HK-2 (cell line): ENCODE results near the gene FAM174C.

Source experiments
- DNase-seq: peaks from one replicate; pipeline ENCODE4 v3.0.0-alpha.2; 2018; ENCODE audit not compliant: unreplicated experiment

The FAM174C gene

GRCh38 chr19:1261798-1262622 lies 13.3 kb upstream of the FAM174C start:
- DNase-seq = peak; percentile 73

- DNase-seq = peak; percentile 50
These were observed 12.7 kb upstream of the FAM174C start for GRCh38 chr19:1262623-1263123.

- DNase-seq = peak; percentile 68
These were observed 12.1 kb upstream of the FAM174C start for GRCh38 chr19:1263188-1263587.

- DNase-seq = peak; percentile 89
These were observed 10.3 kb upstream of the FAM174C start for GRCh38 chr19:1264801-1265614.

- peak; percentile 79 for DNase-seq
These were observed 9.7 kb upstream of the FAM174C start for GRCh38 chr19:1265615-1266128.

GRCh38 chr19:1266129-1266915 lies 9.0 kb upstream of the FAM174C start:
- DNase-seq = peak; percentile 88

- peak; percentile 83 for DNase-seq
These were observed 8.3 kb upstream of the FAM174C start for GRCh38 chr19:1266916-1267476.

- no peak for DNase-seq
These were observed 7.7 kb upstream of the FAM174C start for GRCh38 chr19:1267477-1268225.

GRCh38 chr19:1268226-1269064 lies 6.9 kb upstream of the FAM174C start:
- DNase-seq = no peak

- peak; percentile 99 for DNase-seq
These were observed 6.3 kb upstream of the FAM174C start, which contains the start of gene CIRBP for GRCh38 chr19:1269065-1269477. TSS of gene CIRBP (plus strand) at chr19:1269332. CDS start at chr19:1270934, 1,602 bp downstream.

GRCh38 chr19:1269478-1270212 lies 5.7 kb upstream of the FAM174C start:
- peak; percentile 84 for DNase-seq

GRCh38 chr19:1270213-1270853 lies 5.0 kb upstream of the FAM174C start:
- DNase-seq = no peak

GRCh38 chr19:1270854-1271527 lies 4.3 kb upstream of the FAM174C start:
- DNase-seq = no peak

- no peak for DNase-seq
These were observed 3.6 kb upstream of the FAM174C start for GRCh38 chr19:1271528-1272422.

GRCh38 chr19:1272423-1273262 lies 2.7 kb upstream of the FAM174C start:
- DNase-seq = no peak
